HepG2 (cell line): ENCODE measurements around the gene RAP2A. TPM values are rescaled to one million over a fixed set of nuclear protein-coding genes. Genes with fewer than 3 reads are reported as not detected.

ENCODE experiments used
- ATAC-seq: fragments of 200-7000 bp; cut with Tn5 transposase; 3 replicates; pipeline ENCODE4 v1.9.1; 2020; ENCODE audit warnings: mild to moderate bottlenecking, moderate library complexity
- BruUV-seq: library from RNA; stranded (reverse); fragments of 400-500 nt; replicated peaks from 2 replicates; lab custom pipeline; 2021; lab: Mats Ljungman, UMichigan
- CTCF ChIA-PET: fragments of 300-600 bp; formaldehyde crosslinking; extraction: SDS; loops from one replicate; lab custom pipeline; 2021; ENCODE audit warnings: low total read pairs, inconsistent platforms, low intra/inter-chr PET ratio; lab: Yijun Ruan, JAX
- POLR2A ChIA-PET: fragments of 350-600 bp; sonication (Branson Sonifier 250); formaldehyde crosslinking; loops from one replicate; lab custom pipeline; 2020; ENCODE audit warnings: antibody characterized with exemption, inconsistent platforms; lab: Yijun Ruan, JAX
- DNase-seq: peaks from one replicate; pipeline ENCODE4 v3.0.0-alpha.2; 2015; ENCODE audit warnings: low spot score
- FAIRE-seq: peaks from 3 replicates; lab custom pipeline; 2011; peaks lifted over from hg19 to GRCh38; lab: Jason Lieb, UNC
- H2AFZ ChIP-seq: one replicate; pipeline ENCODE4 v1.6.1; 2011; ENCODE audit warnings: low read length, inconsistent platforms
- H3K27ac ChIP-seq: fragments of 300-600 bp; 3 replicates; pipeline ENCODE4 v1.8.0; 2011; ENCODE audit warnings: mixed run types, mild to moderate bottlenecking, mixed read lengths, low read length, inconsistent platforms; ENCODE audit not compliant: insufficient read depth; ENCODE audit errors: extremely low read length
- H3K27me3 ChIP-seq, 2 experiments: fragments of 200-600 bp in 1 of 2; 2 replicates in 1 of 2; 3 replicates in 1 of 2; pipeline versions ENCODE4 v1.6.0 to v1.8.0; 2011; ENCODE audit warnings: low read length in 2 of 2, mild to moderate bottlenecking in 2 of 2, moderate library complexity in 2 of 2, inconsistent platforms in 1 of 2; ENCODE audit not compliant: insufficient read depth in 2 of 2, control insufficient read depth in 1 of 2
- H3K36me3 ChIP-seq, 2 experiments: fragments of 200-600 bp in 1 of 2; replicated peaks in 1 of 2; 2 replicates in 1 of 2; 3 replicates in 1 of 2; pipeline versions ENCODE4 v1.5.1 to v1.8.0; 2011; ENCODE audit warnings: low read length in 2 of 2, inconsistent platforms in 1 of 2; ENCODE audit not compliant: insufficient read depth in 2 of 2, control insufficient read depth in 1 of 2
- H3K4me1 ChIP-seq: 2 replicates; pipeline ENCODE4 v1.5.1; 2012; ENCODE audit warnings: low read length, inconsistent platforms; ENCODE audit not compliant: insufficient read depth
- H3K4me2 ChIP-seq: 2 replicates; pipeline ENCODE4 v1.6.0; 2011; ENCODE audit warnings: low read depth, low read length, inconsistent platforms
- H3K4me3 ChIP-seq, 3 experiments: fragments of 200-600 bp in 1 of 3; sonication (generic), shearing (Covaris generic) in 1 of 3; replicated peaks in 1 of 3; 2 replicates each; pipeline ENCODE4 v1.5.1; 2011 to 2016; ENCODE audit warnings: low read length in 3 of 3, inconsistent platforms in 2 of 3, low read depth in 2 of 3, mild to moderate bottlenecking in 2 of 3, control low read depth in 1 of 3, mixed read lengths in 1 of 3; ENCODE audit not compliant: insufficient read depth in 1 of 3
- H3K79me2 ChIP-seq: one replicate; pipeline ENCODE4 v1.6.1; 2011; ENCODE audit warnings: low read length, inconsistent platforms; ENCODE audit not compliant: insufficient read depth
- H3K9ac ChIP-seq: 2 replicates; pipeline ENCODE4 v1.6.0; 2011; ENCODE audit warnings: mild to moderate bottlenecking, low read depth, low read length, inconsistent platforms; ENCODE audit not compliant: insufficient read depth
- H3K9me3 ChIP-seq: 2 replicates; pipeline ENCODE4 v1.5.1; 2012; ENCODE audit warnings: mild to moderate bottlenecking, low read length
- H4K20me1 ChIP-seq: 2 replicates; pipeline ENCODE4 v1.6.0; 2011; ENCODE audit warnings: inconsistent platforms, mild to moderate bottlenecking, low read length, moderate library complexity; ENCODE audit not compliant: insufficient read depth
- ATF5 ChIP-seq: sonication (generic); formaldehyde crosslinking; IDR thresholded peaks from 2 replicates; pipeline ENCODE4 v1.4.0; 2020; ENCODE audit warnings: mild to moderate bottlenecking, low read depth, missing genetic modification reagents
- DZIP1 ChIP-seq: sonication (generic); formaldehyde crosslinking; IDR thresholded peaks from 2 replicates; pipeline ENCODE4 v1.5.0; 2020; ENCODE audit warnings: mild to moderate bottlenecking, missing genetic modification reagents
- ELF1 ChIP-seq: sonication (generic); formaldehyde crosslinking; IDR thresholded peaks from 2 replicates; pipeline ENCODE4 v1.4.0; 2020; ENCODE audit warnings: missing genetic modification reagents
- JARID2 ChIP-seq: sonication (generic); formaldehyde crosslinking; IDR thresholded peaks from 2 replicates; pipeline ENCODE4 v1.8.1; 2023; ENCODE audit warnings: missing genetic modification reagents, inconsistent platforms; ENCODE audit not compliant: insufficient replicate concordance
- SNAI1 ChIP-seq: sonication (generic); formaldehyde crosslinking; IDR thresholded peaks from 2 replicates; pipeline ENCODE4 v1.5.0; 2020; ENCODE audit warnings: mild to moderate bottlenecking, missing genetic modification reagents, borderline replicate concordance
- STAG1 ChIP-seq: sonication (generic); formaldehyde crosslinking; IDR thresholded peaks from 2 replicates; pipeline ENCODE4 v1.4.0; 2020; ENCODE audit warnings: missing genetic modification reagents
- TFDP1 ChIP-seq: IDR thresholded peaks from 2 replicates; pipeline ENCODE4 v1.6.1; 2016; ENCODE audit warnings: missing compliant biosample characterization, missing genetic modification reagents, borderline replicate concordance
- XBP1 ChIP-seq: sonication (generic); formaldehyde crosslinking; IDR thresholded peaks from 2 replicates; pipeline ENCODE4 v1.5.0; 2020; ENCODE audit warnings: missing genetic modification reagents
- ZNF331 ChIP-seq: sonication (generic); formaldehyde crosslinking; IDR thresholded peaks from 2 replicates; pipeline ENCODE4 v1.4.0; 2020; ENCODE audit warnings: missing genetic modification reagents
- ZNF564 ChIP-seq: sonication (generic); formaldehyde crosslinking; IDR thresholded peaks from 2 replicates; pipeline ENCODE4 v1.8.1; 2023; ENCODE audit warnings: mild to moderate bottlenecking, missing genetic modification reagents
- ZNF713 ChIP-seq: sonication (generic); formaldehyde crosslinking; IDR thresholded peaks from 2 replicates; pipeline ENCODE4 v1.4.0; 2020; ENCODE audit warnings: mild to moderate bottlenecking, missing genetic modification reagents
- WGBS: methylation state at CpG from one replicate; pipeline ENCODE4 v1.1.6; 2017; ENCODE audit warnings: low lambda C conversion rate; 5-methylcytosine and 5-hydroxymethylcytosine counted together
- in situ Hi-C: cut with HindIII; loops from 2 replicates; pipeline ENCODE4 v1.10.0; 2017; ENCODE audit warnings: low pct_unique_long_range_greater_than_20kb; ENCODE audit not compliant: extremely low pct_ligation_motif_present
- intact Hi-C: fragments of 100-400 bp; cut with micrococcal nuclease; formaldehyde crosslinking; loops from one replicate; pipeline ENCODE4 v1.10.0; 2022; ENCODE audit not compliant: unreplicated experiment
- polyA plus RNA-seq, 8 experiments: library from polyadenylated mRNA; depleted of rRNA in 3 of 8; stranded (reverse) in 7 of 8; unstranded in 1 of 8; fragments of >200 nt; fragmentation: Illumina TruSeq in 4 of 8; extraction: Trizol in 4 of 8; gene quantifications; 2 replicates each; pipeline versions ENCODE4 v1.2.1 to v1.2.3, GENCODE V29; 2011 to 2016; ENCODE audit warnings: low read depth in 4 of 8, missing spikeins in 1 of 8, mixed read lengths in 1 of 8; ENCODE audit not compliant: insufficient read depth in 1 of 8
- total RNA-seq, 5 experiments: library from RNA; depleted of rRNA; stranded (reverse); fragments of >200 nt; fragmentation: Illumina TruSeq; extraction: Trizol; gene quantifications; 2 replicates each; pipeline ENCODE4 v1.2.3, GENCODE V29; 2016; ENCODE audit warnings: low read depth in 1 of 5
- TF ChIP-seq, protein P1 (sequence below): sonication (generic); formaldehyde crosslinking; conservative IDR thresholded peaks from 2 replicates; pipeline ENCODE4 v1.5.0; 2020; ENCODE audit warnings: missing genetic modification reagents
- TF ChIP-seq, protein P2 (sequence below): IDR thresholded peaks from 2 replicates; pipeline ENCODE4 v1.6.1; 2016; ENCODE audit warnings: missing compliant biosample characterization, missing genetic modification reagents, borderline replicate concordance
- TF ChIP-seq, protein P3 (sequence below): sonication (generic); formaldehyde crosslinking; IDR thresholded peaks from 2 replicates; pipeline ENCODE4 v1.4.0; 2020; ENCODE audit warnings: missing genetic modification reagents

Gene RAP2A
- total and polyA plus RNA-seq, 2 of the 13 experiments (the other 11 are each of a cell fraction or from before 2014, with no cell fraction given): 9.9 to 23.1 TPM

DNA sequence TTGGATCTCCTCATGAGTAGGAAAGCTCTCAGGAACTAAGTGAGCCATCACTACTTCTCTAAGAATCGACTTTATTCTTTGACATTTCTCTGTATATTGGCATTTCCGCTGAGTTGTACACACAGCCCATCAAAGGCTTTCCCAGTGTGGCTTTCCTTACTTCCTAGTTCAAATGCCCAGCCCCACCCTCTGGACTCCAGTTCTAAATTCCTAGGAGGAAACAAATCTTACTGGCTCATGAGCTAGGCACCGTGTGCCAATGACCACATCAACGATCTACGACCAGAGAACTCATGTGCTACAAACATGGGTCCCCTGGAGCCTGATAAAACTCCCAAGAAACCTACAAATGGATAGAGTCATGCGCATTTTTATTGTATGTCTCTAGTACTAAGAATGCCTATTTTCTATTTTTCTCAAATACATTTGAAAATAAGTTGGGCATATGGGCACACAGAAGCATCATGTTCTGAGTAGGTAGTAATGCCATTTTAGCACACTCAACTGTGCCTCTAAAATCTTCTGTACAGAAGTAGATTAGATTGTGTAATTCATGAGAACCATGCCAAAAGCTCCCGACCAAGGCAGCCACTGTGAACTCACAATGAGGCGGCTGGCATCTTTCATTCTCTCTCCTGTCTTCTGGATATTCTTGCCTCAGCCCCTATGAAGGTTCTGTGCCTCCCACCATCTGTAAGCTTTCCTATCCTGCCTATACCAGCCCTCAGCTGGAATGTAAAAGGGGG lies 10.5 kb upstream of the RAP2A start:
- CTCF ChIA-PET: no interaction called here
- no peak for ATAC-seq
- 41% methylated on average over 8 of the region's 8 CpGs for WGBS
- no TSS peak for BruUV-seq
- intact Hi-C loops: no loop called here
- H3K79me2 ChIP-seq: no peaks in the 10 kb centered on the region
- no peak overlapping the region for H3K9ac ChIP-seq
- no peak overlapping the region for H3K4me3 ChIP-seq
- H3K4me1 ChIP-seq: peaks cover 14% of the 10 kb centered on the region
- no peaks in the 10 kb centered on the region for H4K20me1 ChIP-seq
- no peaks in the 10 kb centered on the region for H3K36me3 ChIP-seq
- FAIRE-seq: no peak
- peaks cover 0 to 8% of the 10 kb centered on the region in 2 experiments; a peak in 1 of 5 replicates for H3K27me3 ChIP-seq
- H2AFZ ChIP-seq: no peak overlapping the region
- DNase-seq: no peak
- H3K27ac ChIP-seq: no peak overlapping the region
- no peaks in the 10 kb centered on the region for H3K9me3 ChIP-seq
- POLR2A ChIA-PET: interaction anchor here (2.7 kb wide), 1 partner anchor 10 kb away, joined by 6 read pairs; no protein-coding TSS in a partner anchor
- in situ Hi-C loops: no loop called here
- H3K4me2 ChIP-seq: no peak overlapping the region
- TF ChIP-seq, protein P1, sequence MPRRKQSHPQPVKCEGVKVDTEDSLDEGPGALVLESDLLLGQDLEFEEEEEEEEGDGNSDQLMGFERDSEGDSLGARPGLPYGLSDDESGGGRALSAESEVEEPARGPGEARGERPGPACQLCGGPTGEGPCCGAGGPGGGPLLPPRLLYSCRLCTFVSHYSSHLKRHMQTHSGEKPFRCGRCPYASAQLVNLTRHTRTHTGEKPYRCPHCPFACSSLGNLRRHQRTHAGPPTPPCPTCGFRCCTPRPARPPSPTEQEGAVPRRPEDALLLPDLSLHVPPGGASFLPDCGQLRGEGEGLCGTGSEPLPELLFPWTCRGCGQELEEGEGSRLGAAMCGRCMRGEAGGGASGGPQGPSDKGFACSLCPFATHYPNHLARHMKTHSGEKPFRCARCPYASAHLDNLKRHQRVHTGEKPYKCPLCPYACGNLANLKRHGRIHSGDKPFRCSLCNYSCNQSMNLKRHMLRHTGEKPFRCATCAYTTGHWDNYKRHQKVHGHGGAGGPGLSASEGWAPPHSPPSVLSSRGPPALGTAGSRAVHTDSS (CRISPR knock-in tag): no peak
- no peak for TF ChIP-seq STAG1 (CRISPR knock-in tag)
- TF ChIP-seq, protein P2, sequence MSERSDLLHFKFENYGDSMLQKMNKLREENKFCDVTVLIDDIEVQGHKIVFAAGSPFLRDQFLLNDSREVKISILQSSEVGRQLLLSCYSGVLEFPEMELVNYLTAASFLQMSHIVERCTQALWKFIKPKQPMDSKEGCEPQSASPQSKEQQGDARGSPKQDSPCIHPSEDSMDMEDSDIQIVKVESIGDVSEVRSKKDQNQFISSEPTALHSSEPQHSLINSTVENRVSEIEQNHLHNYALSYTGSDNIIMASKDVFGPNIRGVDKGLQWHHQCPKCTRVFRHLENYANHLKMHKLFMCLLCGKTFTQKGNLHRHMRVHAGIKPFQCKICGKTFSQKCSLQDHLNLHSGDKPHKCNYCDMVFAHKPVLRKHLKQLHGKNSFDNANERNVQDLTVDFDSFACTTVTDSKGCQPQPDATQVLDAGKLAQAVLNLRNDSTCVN: no peak
- TF ChIP-seq TFDP1 (CRISPR knock-in tag): no peak
- TF ChIP-seq JARID2 (CRISPR knock-in tag): no peak
- TF ChIP-seq ZNF713 (CRISPR knock-in tag): no peak
- TF ChIP-seq DZIP1 (CRISPR knock-in tag): no peak
- TF ChIP-seq ZNF564: no peak
- no peak for TF ChIP-seq SNAI1 (CRISPR knock-in tag)
- TF ChIP-seq, protein P3, sequence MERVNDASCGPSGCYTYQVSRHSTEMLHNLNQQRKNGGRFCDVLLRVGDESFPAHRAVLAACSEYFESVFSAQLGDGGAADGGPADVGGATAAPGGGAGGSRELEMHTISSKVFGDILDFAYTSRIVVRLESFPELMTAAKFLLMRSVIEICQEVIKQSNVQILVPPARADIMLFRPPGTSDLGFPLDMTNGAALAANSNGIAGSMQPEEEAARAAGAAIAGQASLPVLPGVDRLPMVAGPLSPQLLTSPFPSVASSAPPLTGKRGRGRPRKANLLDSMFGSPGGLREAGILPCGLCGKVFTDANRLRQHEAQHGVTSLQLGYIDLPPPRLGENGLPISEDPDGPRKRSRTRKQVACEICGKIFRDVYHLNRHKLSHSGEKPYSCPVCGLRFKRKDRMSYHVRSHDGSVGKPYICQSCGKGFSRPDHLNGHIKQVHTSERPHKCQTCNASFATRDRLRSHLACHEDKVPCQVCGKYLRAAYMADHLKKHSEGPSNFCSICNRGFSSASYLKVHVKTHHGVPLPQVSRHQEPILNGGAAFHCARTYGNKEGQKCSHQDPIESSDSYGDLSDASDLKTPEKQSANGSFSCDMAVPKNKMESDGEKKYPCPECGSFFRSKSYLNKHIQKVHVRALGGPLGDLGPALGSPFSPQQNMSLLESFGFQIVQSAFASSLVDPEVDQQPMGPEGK (CRISPR knock-in tag): no peak
- TF ChIP-seq ATF5: no peak
- no peak for TF ChIP-seq ELF1 (CRISPR knock-in tag)
- no peak for TF ChIP-seq XBP1 (CRISPR knock-in tag)
- no peak for TF ChIP-seq ZNF331
